Left hindlimb (tissue), 1 donor: Measurements from ENCODE around the gene HLA-E.
"Not testable (repeated sequence)": the region's sequence is repeated elsewhere in the genome, so short reads cannot be mapped to it uniquely, and the experiment has no call there.

Experiments
- DNase-seq: peaks from one replicate; pipeline ENCODE4 v3.0.0-alpha.2; 2018

Gene HLA-E

GRCh38 chr6:30489081-30490025 lies at the start of gene HLA-E:
Gene HLA-E (plus strand): TSS chr6:30489509. CDS start chr6:30489532, 23 bp downstream.
- peak; percentile 96 for DNase-seq

GRCh38 chr6:30441171-30441570 lies 48.1 kb upstream of the HLA-E start:
- no peak for DNase-seq

GRCh38 chr6:30443657-30444450 lies 45.5 kb upstream of the HLA-E start:
- DNase-seq: no peak

GRCh38 chr6:30444451-30444742 lies 44.9 kb upstream of the HLA-E start:
- DNase-seq: no peak

- no peak for DNase-seq
These were observed 43.0 kb upstream of the HLA-E start for GRCh38 chr6:30446259-30446658.

GRCh38 chr6:30447237-30447636 lies 42.1 kb upstream of the HLA-E start:
- no peak for DNase-seq

GRCh38 chr6:30450548-30450908 lies 38.8 kb upstream of the HLA-E start:
- DNase-seq: no peak

GRCh38 chr6:30450909-30451841 lies 38.1 kb upstream of the HLA-E start:
- peak; percentile 70 for DNase-seq

- no peak for DNase-seq
These were observed 36.4 kb upstream of the HLA-E start for GRCh38 chr6:30452736-30453507.

GRCh38 chr6:30453508-30454116 lies 35.7 kb upstream of the HLA-E start:
- peak; percentile 89 for DNase-seq

- DNase-seq: no peak
These were observed 30.2 kb upstream of the HLA-E start for GRCh38 chr6:30459145-30459544.

GRCh38 chr6:30461055-30461454 lies 28.3 kb upstream of the HLA-E start:
- DNase-seq: no peak

GRCh38 chr6:30462482-30462881 lies 26.8 kb upstream of the HLA-E start:
- no peak for DNase-seq

GRCh38 chr6:30463242-30463641 lies 26.1 kb upstream of the HLA-E start:
- DNase-seq: no peak

GRCh38 chr6:30463651-30464618 lies 25.4 kb upstream of the HLA-E start:
- DNase-seq: peak; percentile 53

- no peak for DNase-seq
These were observed 23.6 kb upstream of the HLA-E start for GRCh38 chr6:30465595-30466306.

- DNase-seq: no peak
These were observed 18.3 kb upstream of the HLA-E start for GRCh38 chr6:30470968-30471367.

GRCh38 chr6:30475116-30475515 lies 14.2 kb upstream of the HLA-E start:
- not testable (repeated sequence) for DNase-seq

GRCh38 chr6:30480536-30481156 lies 8.7 kb upstream of the HLA-E start:
- no peak for DNase-seq
